ENCODE measurements around the gene MRGPRG.

Gene MRGPRG

DNA sequence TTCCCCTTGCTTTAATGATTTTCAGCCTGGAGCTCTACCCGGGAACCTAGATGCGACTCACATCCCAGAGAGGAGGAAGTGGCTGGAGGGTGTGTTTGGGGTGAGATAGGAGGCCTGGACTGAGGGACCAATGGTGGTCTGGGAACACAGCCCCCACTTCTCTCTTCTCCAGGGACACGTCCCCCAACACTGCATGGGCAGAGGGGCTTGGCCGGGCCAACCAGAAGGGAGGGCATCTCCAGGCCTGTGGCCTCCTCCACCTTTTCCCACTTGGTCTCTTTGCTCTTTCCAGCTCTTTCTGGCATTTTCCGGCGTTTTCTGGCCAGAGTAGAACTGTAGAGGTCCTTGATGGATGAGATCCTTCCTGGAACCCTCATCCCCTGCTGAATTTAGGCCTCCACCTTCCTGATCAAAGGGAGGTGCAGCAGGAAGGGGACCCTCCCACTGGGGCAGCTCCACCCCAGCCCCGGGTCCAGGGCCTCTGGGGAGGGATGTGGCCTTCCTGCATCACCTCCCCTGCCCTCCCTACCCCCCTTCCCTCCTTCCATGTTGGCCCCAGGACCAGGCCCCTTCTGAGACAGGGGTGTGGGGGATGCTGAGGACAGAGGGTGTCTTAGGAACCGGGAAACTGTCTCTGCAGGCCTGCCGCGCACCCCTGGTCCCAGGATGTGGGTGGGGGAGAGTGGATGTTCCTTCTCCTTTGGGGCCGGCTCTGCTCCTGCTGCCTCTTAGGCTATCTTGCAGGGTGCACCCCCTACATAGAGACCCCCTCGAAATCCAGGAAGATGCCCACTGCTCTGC lies 24.4 kb downstream of the MRGPRG start:
- no peak for DNase-seq (ENCODE audit: low spot score)

DNA sequence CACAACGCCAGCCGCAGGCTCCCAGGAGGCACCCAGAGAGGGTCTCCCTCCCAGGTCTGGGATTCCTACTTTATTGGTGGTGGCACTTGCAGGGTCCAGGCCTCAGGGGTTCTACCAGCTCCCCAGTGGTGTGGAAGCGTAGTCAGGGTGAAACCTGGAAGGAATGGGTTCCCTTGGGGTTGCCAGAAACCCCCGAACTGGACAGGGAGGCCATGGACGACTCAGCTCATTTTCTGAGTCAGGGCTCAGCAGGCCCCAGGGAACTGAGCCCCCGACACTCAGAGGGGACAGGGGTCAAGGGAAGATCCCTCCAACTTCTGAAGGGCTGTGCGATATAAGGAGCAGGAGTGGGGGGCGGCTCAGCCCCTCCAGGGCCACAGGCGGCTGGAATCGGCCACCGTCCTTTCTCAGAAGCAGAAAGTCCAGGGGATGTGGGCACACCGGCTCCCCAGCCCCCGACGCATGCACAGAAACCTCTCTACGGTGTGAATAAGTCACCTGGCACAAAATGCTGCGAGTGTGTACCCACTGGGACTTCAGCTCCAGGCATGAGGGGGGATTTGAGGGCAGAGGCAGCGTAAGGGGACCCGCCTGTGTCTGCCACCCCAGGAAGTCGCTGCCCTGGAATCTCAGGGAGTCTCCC lies 25.1 kb downstream of the MRGPRG start:
- DNase-seq (ENCODE audit: low spot score), result no peak

- DNase-seq (ENCODE audit: low spot score), result no peak
These were observed 25.9 kb downstream of the MRGPRG start for GRCh38 chr11:3192511-3193372.

DNA sequence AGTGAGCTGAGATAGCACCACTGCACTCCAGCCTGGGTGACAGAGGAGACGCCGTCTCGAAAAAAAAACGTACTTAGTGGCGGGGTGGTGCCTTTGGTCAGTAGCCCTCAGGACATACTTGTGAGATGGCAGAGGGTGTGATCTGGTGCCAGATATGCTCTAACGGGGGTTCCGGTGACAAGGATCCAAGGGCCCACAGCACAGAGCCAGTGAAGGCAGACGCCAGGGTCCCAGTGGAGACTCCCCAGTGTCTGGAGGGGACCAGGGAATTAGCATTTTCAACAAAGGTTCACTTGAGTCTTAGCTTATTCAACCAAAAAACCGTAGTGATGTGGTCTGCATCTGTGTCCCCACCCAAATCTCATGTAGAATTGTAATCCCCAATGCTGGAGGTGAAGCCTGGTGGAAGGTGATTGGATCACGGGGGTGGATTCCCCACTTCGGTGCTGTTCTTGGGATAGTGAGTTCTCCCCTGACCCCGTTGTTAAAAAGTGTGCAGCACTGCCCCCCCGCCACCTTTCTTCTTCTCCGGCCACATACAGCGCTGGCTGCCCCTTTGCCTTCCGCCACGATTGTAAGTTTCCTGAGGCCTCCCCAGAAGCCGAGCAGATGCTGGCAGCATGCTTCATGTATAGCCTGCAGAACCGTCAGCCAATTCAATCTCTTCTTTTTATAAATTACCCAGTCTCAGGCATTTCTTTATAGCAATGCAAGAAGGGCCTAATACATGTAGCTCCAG lies 26.9 kb downstream of the MRGPRG start:
- DNase-seq (ENCODE audit: low spot score), result no peak

DNA sequence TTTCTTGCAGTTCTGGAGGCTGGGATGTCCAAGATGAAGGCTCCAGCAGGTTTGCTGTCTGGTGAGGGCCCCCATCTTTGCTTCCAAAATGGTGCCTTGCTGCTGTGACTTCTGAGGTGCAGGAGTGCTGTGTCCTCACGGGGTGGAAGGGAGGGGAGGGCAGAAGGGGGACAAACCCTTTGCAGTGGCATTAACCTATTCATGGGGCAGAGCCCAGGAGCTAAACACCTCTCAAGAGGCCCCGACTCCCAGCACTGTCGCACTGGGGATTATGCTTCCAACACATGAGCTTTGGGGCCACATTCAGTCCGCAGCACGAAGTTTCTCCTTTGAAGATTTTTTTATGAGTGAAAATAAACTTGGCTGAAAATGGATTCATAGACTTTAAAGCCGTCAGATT lies 28.0 kb downstream of the MRGPRG start:
- no peak for DNase-seq (ENCODE audit: low spot score)

GRCh38 chr11:3189886-3190583 lies 28.6 kb downstream of the MRGPRG start:
- no peak for DNase-seq (ENCODE audit: low spot score)

DNA sequence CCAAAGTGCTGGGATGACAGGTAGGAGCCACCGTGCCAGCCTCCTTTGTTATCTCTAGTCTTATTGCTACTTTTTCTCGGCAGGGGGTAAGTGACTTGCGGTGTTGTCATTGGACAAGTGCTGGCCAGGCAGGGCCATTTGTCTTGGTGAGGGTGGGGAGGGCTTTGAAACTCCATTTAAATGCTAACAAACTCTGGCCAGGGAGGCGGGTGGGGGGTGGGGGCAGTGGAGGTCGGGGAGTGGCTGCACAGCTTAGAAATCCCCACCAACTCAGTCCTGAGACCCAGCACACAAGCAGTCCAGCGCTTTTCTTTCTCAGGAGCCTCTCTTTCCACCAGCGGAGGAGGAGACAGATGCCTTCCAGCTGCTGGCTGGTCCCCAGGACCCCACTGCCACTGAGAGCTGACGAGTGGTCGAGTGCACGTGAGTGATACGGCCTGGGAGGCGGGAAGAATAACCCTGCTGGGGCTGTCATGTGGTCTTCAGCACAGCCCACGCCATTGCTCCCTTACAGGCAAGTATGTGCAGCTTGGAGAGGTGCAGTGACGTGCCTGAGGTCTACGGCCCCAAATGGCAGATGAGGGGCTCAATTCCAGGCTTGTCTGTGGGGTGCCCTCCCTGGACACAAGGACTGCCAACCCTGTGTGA lies 29.3 kb downstream of the MRGPRG start:
- DNase-seq (ENCODE audit: low spot score), result no peak

- no peak for DNase-seq (ENCODE audit: low spot score)
These were observed 30.0 kb downstream of the MRGPRG start for GRCh38 chr11:3188496-3189195.

- no peak for DNase-seq (ENCODE audit: low spot score)
These were observed 32.3 kb downstream of the MRGPRG start for GRCh38 chr11:3186166-3186953.

GRCh38 chr11:3184732-3185347 lies 33.8 kb downstream of the MRGPRG start:
- no peak for DNase-seq (ENCODE audit: low spot score)

DNA sequence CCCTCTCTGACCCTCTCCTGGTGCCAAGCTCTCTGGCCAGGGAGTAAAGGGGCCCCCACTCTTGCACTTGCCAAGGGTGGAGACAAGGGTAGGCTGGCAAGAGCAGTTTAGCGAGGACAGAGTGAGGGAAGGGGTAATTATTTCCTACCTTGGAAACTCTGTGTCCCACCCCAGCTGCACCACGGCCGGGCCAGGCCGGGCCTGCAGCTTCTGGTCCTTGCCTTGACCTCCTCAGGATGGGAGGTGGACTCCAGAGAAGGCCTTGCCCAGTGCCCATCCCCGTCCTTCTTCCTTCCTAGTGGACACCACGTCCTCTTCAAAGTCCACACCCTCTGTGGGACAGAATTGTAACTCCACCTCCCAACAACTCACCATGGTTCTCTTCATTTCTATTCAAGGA lies 35.1 kb downstream of the MRGPRG start:
- no peak for DNase-seq (ENCODE audit: low spot score)

DNA sequence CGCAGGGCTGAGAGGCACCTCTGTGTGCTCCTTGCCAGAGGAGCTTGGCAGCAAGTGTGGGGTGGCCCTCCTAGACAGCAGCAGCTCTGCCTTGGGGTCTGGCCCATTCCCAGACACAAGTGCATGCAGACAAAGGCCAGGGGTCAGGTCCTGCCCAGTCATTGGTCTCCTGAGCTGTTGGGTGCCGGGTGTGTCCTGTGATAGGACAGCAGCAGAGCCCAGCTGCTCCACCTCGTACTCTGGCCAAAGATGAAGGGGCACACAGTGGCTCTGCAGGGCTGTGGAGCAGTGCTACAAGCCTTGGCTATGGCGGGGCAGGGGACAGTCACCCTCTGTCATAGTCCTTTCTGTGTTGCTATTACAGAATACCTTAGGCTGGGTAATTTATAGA lies 36.2 kb downstream of the MRGPRG start:
- DNase-seq (ENCODE audit: low spot score), result no peak

- no peak for DNase-seq (ENCODE audit: low spot score)
These were observed 36.7 kb downstream of the MRGPRG start for GRCh38 chr11:3181725-3182461.

DNA sequence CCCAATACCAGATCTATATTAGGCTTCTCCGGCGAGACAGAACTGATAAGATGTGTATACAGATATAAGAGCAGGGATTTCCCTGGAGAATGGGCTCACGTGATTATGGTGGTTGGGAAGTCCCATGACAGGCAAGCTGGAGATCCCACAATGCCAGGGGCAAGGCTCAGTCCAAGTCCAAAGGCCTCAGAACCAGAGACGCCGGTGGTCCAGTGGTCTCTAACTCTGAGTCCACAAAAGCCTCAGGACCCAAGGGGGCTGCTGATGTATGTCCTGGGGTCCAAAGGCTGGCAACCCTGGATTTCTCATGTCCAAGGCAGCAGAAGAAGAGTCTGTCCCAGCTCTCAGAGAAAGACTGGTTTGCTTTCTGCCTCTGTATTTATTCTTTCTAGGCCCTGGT lies 37.7 kb downstream of the MRGPRG start:
- no peak for DNase-seq (ENCODE audit: low spot score)

- peak; percentile 12 for DNase-seq (ENCODE audit: low spot score)
These were observed 40.3 kb downstream of the MRGPRG start for GRCh38 chr11:3178349-3178748.

DNA sequence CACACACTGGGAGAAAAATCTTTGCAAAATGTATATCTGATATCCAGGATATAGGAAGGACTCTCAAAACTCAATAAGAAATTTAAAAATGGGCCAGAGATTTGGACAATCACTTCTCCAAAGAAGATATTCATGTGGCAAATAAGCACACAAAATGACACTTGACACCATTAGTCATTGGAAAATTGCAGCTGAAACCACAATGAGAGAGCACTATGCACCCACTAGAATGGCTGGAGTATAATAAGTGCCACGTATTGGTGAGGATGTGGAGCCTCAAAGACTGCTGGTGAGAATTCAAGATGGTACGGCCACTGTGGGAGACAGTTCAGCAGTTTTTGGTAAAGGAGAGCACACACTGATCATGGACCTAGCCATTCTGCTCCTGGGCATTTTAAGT lies 40.7 kb downstream of the MRGPRG start:
- DNase-seq (ENCODE audit: low spot score), result no peak

- no peak for DNase-seq (ENCODE audit: low spot score)
These were observed 42.1 kb downstream of the MRGPRG start for GRCh38 chr11:3176487-3176886.

DNA sequence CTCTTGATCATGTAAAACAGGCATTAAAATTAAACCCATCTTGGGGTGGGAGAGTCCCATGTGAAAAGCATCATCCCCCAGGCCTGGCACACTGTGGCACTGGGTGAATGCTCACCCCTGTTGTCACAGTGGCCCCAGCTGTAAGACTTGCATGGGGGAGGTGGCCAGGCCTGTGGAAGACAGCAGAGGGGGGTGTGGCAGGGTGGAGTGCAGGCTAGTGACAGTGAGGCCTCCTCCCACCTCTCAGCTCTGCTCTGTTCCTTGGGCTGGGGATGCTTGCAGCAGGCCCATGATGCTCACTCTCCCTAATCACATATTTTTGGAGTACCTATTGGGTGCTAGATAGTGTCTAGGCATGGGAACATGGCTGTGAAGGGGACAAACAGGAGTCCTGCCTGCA lies 43.4 kb downstream of the MRGPRG start:
- DNase-seq (ENCODE audit: low spot score), result no peak

Data from kidney tubule cell (primary cell).